ENCODE measurements around the gene FOXN3.

The FOXN3 gene

DNA sequence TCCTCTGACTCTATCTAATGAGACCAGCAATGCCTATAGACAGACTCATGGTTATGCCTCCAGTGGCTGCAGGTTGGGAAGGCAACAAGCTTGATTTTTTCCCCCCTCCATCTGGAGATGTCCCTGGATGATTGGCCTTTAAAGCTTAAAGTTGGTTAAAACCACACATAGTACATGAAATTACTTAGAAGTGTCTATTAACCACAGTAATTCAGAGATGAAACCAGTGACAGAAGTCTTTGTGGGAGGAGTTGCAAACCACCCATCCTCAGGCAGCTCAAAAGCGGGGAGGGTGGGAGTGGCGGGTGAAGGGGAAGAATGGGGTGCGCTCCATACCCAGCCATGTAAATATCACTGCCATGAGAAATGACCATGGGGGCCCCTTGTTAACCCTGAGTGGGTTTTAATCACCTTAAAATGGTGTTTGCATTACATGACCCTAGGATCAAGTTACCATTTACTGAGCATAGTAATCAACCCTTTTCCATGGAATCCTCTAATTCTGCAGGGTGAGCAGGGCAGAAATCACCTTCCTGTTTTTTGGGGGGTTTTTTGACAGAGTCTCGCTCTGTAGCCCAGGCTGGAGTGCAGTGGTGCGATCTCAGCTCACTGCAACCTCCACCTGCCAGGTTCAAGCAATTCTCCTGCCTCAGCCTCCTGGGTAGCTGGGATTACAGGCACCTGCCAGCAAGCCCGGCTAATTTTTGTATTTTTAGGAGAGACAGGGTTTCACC lies 133.5 kb downstream of the FOXN3 start:
- no peak overlapping the region for H3K4me3 ChIP-seq
- no peak for TF ChIP-seq POLR2AphosphoS5 (IDR thresholded peaks at IDR 0.05; ENCODE audit: borderline replicate concordance, low read depth, low read length)
- TF ChIP-seq FOXP2 (optimal IDR thresholded peaks at IDR 0.05; ENCODE audit: control extremely low read depth, extremely low read length, insufficient read depth): no peak
- no peak for TF ChIP-seq EZH2 (IDR thresholded peaks at IDR 0.05)
- H3K36me3 ChIP-seq (ENCODE audit: insufficient read depth, low read length): no peaks in the 10 kb centered on the region
- H3K9me3 ChIP-seq (ENCODE audit: low read depth, low read length): no peaks in the 10 kb centered on the region
- H3K27ac ChIP-seq: no peak overlapping the region
- no peak overlapping the region for H3K9ac ChIP-seq (ENCODE audit: insufficient read length)
- no peak for DNase-seq (ENCODE audit: low read depth, low spot score)

DNA sequence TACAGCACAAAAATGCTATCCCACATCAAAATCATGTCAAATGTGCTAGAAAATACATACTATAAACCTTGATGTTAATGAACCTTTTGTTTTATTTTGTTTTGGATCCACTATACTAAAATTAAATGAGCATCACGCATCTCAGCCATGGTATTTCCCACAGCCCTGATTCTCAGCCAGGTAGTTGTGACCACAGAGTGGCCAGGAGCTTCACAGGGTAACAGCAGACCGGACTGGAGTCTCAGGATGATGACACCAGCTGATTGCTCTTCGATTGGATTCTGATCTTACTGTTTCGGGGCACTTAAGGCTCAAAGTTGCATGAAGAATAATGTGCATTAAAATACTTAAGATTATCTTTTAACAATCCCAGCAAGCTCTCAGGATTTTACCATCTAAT lies 134.8 kb downstream of the FOXN3 start:
- DNase-seq (ENCODE audit: low read depth, low spot score): no peak
- H3K36me3 ChIP-seq (ENCODE audit: insufficient read depth, low read length): no peaks in the 10 kb centered on the region
- no peak overlapping the region for H3K27ac ChIP-seq
- no peak overlapping the region for H3K9ac ChIP-seq (ENCODE audit: insufficient read length)
- H3K4me3 ChIP-seq: no peak overlapping the region
- no peaks in the 10 kb centered on the region for H3K9me3 ChIP-seq (ENCODE audit: low read depth, low read length)
- no peak for TF ChIP-seq FOXP2 (optimal IDR thresholded peaks at IDR 0.05; ENCODE audit: control extremely low read depth, extremely low read length, insufficient read depth)
- no peak for TF ChIP-seq POLR2AphosphoS5 (IDR thresholded peaks at IDR 0.05; ENCODE audit: borderline replicate concordance, low read depth, low read length)
- no peak for TF ChIP-seq EZH2 (IDR thresholded peaks at IDR 0.05)

DNA sequence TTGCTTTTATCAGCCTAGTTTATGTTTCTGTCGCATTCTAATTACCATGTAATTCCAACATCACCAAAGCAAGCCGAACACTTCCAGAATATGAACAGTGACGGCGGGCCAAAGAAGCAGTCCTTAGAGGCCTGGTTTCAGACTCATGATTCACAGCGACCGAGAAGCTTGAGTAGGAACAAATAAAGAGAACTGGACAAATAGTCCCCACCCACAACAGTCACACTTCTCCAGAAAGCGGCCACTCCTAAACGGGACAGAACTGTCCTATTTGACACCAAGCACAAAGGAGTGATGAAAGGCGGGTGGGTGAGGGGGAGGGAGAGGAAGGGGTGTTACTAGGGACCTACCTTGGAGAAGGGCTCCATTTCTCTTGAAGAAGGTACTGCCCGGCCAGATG lies 136.4 kb downstream of the FOXN3 start:
- no peak overlapping the region for H3K9ac ChIP-seq (ENCODE audit: insufficient read length)
- H3K4me3 ChIP-seq: no peak overlapping the region

DNA sequence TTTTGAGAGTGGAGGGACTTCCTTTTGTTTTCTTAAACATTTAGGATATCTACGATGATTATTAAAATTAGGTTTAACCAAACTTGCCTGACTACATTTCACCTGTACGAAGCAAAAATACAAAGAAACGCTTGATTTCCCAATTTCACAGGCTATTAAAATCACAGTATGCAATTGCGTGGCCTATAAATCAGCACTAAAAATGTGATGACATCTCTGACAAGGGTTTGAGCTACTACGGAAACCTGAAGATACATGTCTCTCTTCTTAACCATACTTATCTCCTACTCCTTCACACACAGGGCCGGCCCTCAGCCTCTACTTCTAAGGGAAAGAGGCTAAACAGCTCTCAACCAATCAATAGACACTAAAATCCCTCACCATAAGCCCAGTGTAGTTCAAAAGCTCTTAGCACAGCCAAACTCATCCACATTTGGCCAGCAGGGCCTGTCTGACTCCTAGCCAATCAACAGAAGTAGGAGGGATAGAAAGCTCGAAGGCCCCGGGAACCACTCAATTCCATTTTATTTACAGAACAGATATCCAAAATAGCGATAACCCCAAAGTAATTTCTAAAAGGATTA lies 137.3 kb downstream of the FOXN3 start:
- Histone ChIP-seq H3K36me3 (ENCODE audit: insufficient read depth, low read length) (no peaks in the 10 kb centered on the region), H3K9me3 (ENCODE audit: low read depth, low read length) (no peaks in the 10 kb centered on the region), H3K27ac (no peak overlapping the region), H3K4me3 (no peak overlapping the region), H3K9ac (ENCODE audit: insufficient read length) (no peak overlapping the region)
- no peak for DNase-seq (ENCODE audit: low read depth, low spot score)
- no peak for TF ChIP-seq FOXP2 (optimal IDR thresholded peaks at IDR 0.05; ENCODE audit: control extremely low read depth, extremely low read length, insufficient read depth)
- no peak for TF ChIP-seq POLR2AphosphoS5 (IDR thresholded peaks at IDR 0.05; ENCODE audit: borderline replicate concordance, low read depth, low read length)
- no peak for TF ChIP-seq EZH2 (IDR thresholded peaks at IDR 0.05)

More for the DNA sequence above, 136.4 kb downstream of the FOXN3 start:
- TF ChIP-seq POLR2AphosphoS5 (IDR thresholded peaks at IDR 0.05; ENCODE audit: borderline replicate concordance, low read depth, low read length) (no peak), FOXP2 (optimal IDR thresholded peaks at IDR 0.05; ENCODE audit: control extremely low read depth, extremely low read length, insufficient read depth) (no peak), EZH2 (IDR thresholded peaks at IDR 0.05) (no peak)
- no peak for DNase-seq (ENCODE audit: low read depth, low spot score)
- Histone ChIP-seq H3K36me3 (ENCODE audit: insufficient read depth, low read length) (no peaks in the 10 kb centered on the region), H3K27ac (no peak overlapping the region), H3K9me3 (ENCODE audit: low read depth, low read length) (no peaks in the 10 kb centered on the region)

DNA sequence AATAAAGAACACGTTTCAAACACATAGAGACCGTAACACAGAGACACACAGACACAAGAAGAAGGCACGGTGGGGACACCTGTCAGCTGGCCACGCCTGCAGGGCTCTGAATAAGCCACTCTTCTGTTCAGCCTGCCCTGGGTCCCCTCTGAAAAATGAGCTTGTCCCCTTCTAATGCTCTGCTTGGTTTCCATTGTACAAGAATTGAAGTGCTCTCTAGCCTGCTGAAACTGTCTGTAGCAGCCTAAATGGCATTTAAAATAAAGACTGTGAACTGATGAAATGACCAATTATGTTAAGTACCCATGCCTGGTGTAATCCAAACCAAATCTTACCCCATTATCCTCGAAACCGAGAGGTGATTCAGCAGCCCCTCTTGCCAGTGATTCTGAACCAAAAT lies 139.8 kb downstream of the FOXN3 start:
- DNase-seq (ENCODE audit: low read depth, low spot score): no peak
- H3K36me3 ChIP-seq (ENCODE audit: insufficient read depth, low read length): no peaks in the 10 kb centered on the region
- TF ChIP-seq POLR2AphosphoS5 (IDR thresholded peaks at IDR 0.05; ENCODE audit: borderline replicate concordance, low read depth, low read length): no peak
- no peak for TF ChIP-seq EZH2 (IDR thresholded peaks at IDR 0.05)
- no peak for TF ChIP-seq FOXP2 (optimal IDR thresholded peaks at IDR 0.05; ENCODE audit: control extremely low read depth, extremely low read length, insufficient read depth)
- H3K4me3 ChIP-seq: no peak overlapping the region
- no peaks in the 10 kb centered on the region for H3K9me3 ChIP-seq (ENCODE audit: low read depth, low read length)
- H3K27ac ChIP-seq: no peak overlapping the region
- H3K9ac ChIP-seq (ENCODE audit: insufficient read length): no peak overlapping the region

DNA sequence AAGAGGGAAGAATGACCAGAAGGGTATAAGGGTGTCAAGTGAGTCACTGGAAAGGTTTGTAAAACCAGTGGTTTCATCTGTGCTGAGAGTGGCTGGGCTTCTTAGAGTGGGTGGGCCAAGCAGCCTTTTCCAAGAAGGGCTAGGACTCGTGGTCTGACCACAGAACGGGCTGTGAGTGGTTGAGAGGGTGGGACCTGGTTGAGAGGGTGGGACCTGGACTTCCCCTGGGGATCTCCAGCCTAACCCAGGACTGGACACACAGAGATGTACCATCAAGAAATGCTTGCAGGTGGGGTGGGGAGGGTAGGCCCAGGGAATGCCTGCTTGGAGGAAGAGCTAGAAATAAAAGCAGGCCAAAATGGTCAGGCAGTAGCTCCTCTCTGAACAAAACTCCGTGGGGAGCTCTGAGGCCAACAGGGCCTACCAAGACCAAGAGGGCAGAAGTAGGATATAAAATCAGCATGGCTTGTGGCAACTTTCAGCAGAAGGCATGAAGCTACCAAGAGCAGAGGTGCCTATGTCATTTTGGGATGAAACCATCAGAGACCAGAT lies 140.5 kb downstream of the FOXN3 start:
- no peak for TF ChIP-seq EZH2 (IDR thresholded peaks at IDR 0.05)
- TF ChIP-seq FOXP2 (optimal IDR thresholded peaks at IDR 0.05; ENCODE audit: control extremely low read depth, extremely low read length, insufficient read depth): no peak
- no peak for TF ChIP-seq POLR2AphosphoS5 (IDR thresholded peaks at IDR 0.05; ENCODE audit: borderline replicate concordance, low read depth, low read length)
- Histone ChIP-seq H3K36me3 (ENCODE audit: insufficient read depth, low read length) (no peaks in the 10 kb centered on the region), H3K27ac (no peak overlapping the region), H3K4me3 (no peak overlapping the region), H3K9ac (ENCODE audit: insufficient read length) (no peak overlapping the region), H3K9me3 (ENCODE audit: low read depth, low read length) (no peaks in the 10 kb centered on the region)
- DNase-seq (ENCODE audit: low read depth, low spot score): no peak

DNA sequence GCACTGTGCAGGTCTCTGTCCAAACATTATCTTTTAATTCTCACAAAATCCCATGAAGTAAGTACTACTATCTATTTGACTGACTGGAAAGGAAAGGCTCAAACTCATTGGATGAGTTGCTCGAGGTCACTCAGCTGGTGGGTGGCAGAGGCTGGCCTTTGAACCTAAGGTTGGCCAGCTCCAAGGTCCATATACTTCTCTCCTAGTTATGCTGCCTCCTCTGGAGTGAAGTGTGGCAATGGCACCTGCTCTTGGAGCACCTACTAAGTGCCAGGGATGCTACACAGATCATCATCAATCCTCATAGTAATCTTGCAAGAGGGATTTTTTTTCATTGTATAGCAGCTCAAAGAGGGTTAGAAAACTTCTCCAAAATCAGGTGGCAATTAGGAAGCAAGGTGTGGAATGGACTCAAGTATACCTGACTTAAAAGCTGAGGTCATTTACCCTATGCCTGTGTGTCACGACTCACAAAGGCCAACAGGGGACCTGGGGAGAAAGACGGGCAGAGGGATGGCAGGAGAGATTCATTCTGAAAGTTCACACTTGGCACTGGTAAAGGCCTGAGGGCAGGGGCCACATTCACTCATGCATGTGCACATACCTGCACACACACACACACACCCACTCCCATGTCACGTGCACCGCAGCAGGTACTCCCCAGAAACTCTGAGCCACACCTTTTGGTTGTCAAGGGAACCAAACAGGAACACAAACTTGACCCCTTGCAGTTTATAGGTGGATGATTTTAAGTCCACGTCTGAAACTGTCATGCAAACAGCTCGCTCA lies 146.4 kb downstream of the FOXN3 start:
- H3K9me3 ChIP-seq (ENCODE audit: low read depth, low read length): no peaks in the 10 kb centered on the region
- H3K27ac ChIP-seq: no peak overlapping the region
- no peak overlapping the region for H3K9ac ChIP-seq (ENCODE audit: insufficient read length)
- TF ChIP-seq EZH2 (IDR thresholded peaks at IDR 0.05): no peak
- no peak for TF ChIP-seq POLR2AphosphoS5 (IDR thresholded peaks at IDR 0.05; ENCODE audit: borderline replicate concordance, low read depth, low read length)
- TF ChIP-seq FOXP2 (optimal IDR thresholded peaks at IDR 0.05; ENCODE audit: control extremely low read depth, extremely low read length, insufficient read depth): no peak
- H3K36me3 ChIP-seq (ENCODE audit: insufficient read depth, low read length): no peaks in the 10 kb centered on the region
- H3K4me3 ChIP-seq: no peak overlapping the region
- no peak for DNase-seq (ENCODE audit: low read depth, low spot score)

DNA sequence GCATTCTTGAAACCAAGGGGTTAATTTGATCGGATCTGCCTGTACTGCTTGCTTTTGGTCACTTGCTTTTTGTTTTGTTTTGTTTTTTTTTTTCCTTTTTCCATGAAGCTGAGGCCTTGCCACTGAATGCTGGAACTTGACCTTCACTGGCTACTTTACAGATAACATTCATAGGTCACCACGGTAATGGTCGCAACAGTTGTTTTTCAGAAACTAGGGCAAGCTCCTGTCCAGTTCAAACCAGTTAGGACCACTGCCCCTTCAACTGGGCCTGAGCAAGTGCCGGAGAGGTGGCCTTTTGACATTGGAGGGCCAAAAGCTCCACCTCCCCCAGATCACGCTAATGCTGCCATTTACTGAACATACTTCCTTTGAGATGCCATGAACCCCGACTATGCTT lies 147.6 kb downstream of the FOXN3 start:
- no peak overlapping the region for H3K27ac ChIP-seq
- TF ChIP-seq EZH2 (IDR thresholded peaks at IDR 0.05): no peak
- no peak for TF ChIP-seq POLR2AphosphoS5 (IDR thresholded peaks at IDR 0.05; ENCODE audit: borderline replicate concordance, low read depth, low read length)
- no peak for TF ChIP-seq FOXP2 (optimal IDR thresholded peaks at IDR 0.05; ENCODE audit: control extremely low read depth, extremely low read length, insufficient read depth)
- H3K9me3 ChIP-seq (ENCODE audit: low read depth, low read length): no peaks in the 10 kb centered on the region
- no peak overlapping the region for H3K4me3 ChIP-seq
- H3K9ac ChIP-seq (ENCODE audit: insufficient read length): no peak overlapping the region
- DNase-seq (ENCODE audit: low read depth, low spot score): no peak
- no peaks in the 10 kb centered on the region for H3K36me3 ChIP-seq (ENCODE audit: insufficient read depth, low read length)

Data from SK-N-MC (cell line).